ENCODE data around the gene PRKG1. TPM values are rescaled to one million over a fixed set of nuclear protein-coding genes. Genes with fewer than 3 reads are reported as not detected.
A peak's percentile ranks its signal among the peaks of the same experiment; 100 is the strongest.

The PRKG1 gene
- total RNA-seq, 2 donors from 2014 or later = 145 to 381 TPM

- no peak for ATAC-seq (ENCODE audit: insufficient number of reproducible peaks, low FRiP score, low read depth)
- peak overlapping the region; percentile 40 to 51 for H3K27ac ChIP-seq
Observed at GRCh38 chr10:51502124-51502523, 427.8 kb downstream of the PRKG1 start.

GRCh38 chr10:51503378-51503777 lies 429.1 kb downstream of the PRKG1 start:
- no peaks in the 10 kb centered on the region for H3K27me3 ChIP-seq (replicated peaks; ENCODE audit: insufficient read depth)
- no peak overlapping the region for H3K4me3 ChIP-seq
- no peaks in the 10 kb centered on the region for H3K36me3 ChIP-seq
- H3K27ac ChIP-seq = peak overlapping the region; percentile 40 to 51
- DNase-seq (ENCODE audit: low spot score) (no peak), ATAC-seq (ENCODE audit: insufficient number of reproducible peaks, low FRiP score, low read depth) (no peak)
- no peak for TF ChIP-seq CTCF (IDR thresholded peaks at IDR 0.05)
- no peaks in the 10 kb centered on the region for H3K9me3 ChIP-seq
- H3K4me1 ChIP-seq (ENCODE audit: control insufficient read depth in 1 of 2, low read depth in 2 of 2) = peaks cover 40 to 55% of the 10 kb centered on the region in 2 donors

More at GRCh38 chr10:51502124-51502523, 427.8 kb downstream of the PRKG1 start:
- Histone ChIP-seq H3K9me3 (no peaks in the 10 kb centered on the region), H3K27me3 (replicated peaks; ENCODE audit: insufficient read depth) (no peaks in the 10 kb centered on the region), H3K4me1 (ENCODE audit: control insufficient read depth in 1 of 2, low read depth in 2 of 2) (peaks cover 40 to 54% of the 10 kb centered on the region in 2 donors), H3K36me3 (no peaks in the 10 kb centered on the region), H3K4me3 (no peak overlapping the region)
- no peak for TF ChIP-seq CTCF (IDR thresholded peaks at IDR 0.05)
- no peak for DNase-seq (ENCODE audit: low spot score)

GRCh38 chr10:51507476-51507875 lies 433.2 kb downstream of the PRKG1 start:
- TF ChIP-seq CTCF (IDR thresholded peaks at IDR 0.05) = no peak
- Histone ChIP-seq H3K27ac (no peak overlapping the region), H3K36me3 (no peaks in the 10 kb centered on the region), H3K9me3 (no peaks in the 10 kb centered on the region), H3K4me3 (no peak overlapping the region), H3K4me1 (ENCODE audit: control insufficient read depth in 1 of 2, low read depth in 2 of 2) (peaks cover 17 to 32% of the 10 kb centered on the region in 2 donors), H3K27me3 (replicated peaks; ENCODE audit: insufficient read depth) (no peaks in the 10 kb centered on the region)
- no peak for DNase-seq (ENCODE audit: low spot score)
- no peak for ATAC-seq (ENCODE audit: insufficient number of reproducible peaks, low FRiP score, low read depth)

GRCh38 chr10:51508156-51508555 lies 433.9 kb downstream of the PRKG1 start:
- no peaks in the 10 kb centered on the region for H3K9me3 ChIP-seq
- DNase-seq (ENCODE audit: low spot score) (no peak), ATAC-seq (ENCODE audit: insufficient number of reproducible peaks, low FRiP score, low read depth) (no peak)
- peaks cover 13 to 25% of the 10 kb centered on the region in 2 donors for H3K4me1 ChIP-seq (ENCODE audit: control insufficient read depth in 1 of 2, low read depth in 2 of 2)
- no peak overlapping the region for H3K4me3 ChIP-seq
- H3K27me3 ChIP-seq (replicated peaks; ENCODE audit: insufficient read depth) = no peaks in the 10 kb centered on the region
- no peak overlapping the region for H3K27ac ChIP-seq
- TF ChIP-seq CTCF (IDR thresholded peaks at IDR 0.05) = no peak
- H3K36me3 ChIP-seq = no peaks in the 10 kb centered on the region

GRCh38 chr10:51510231-51510630 lies 435.9 kb downstream of the PRKG1 start:
- Histone ChIP-seq H3K27me3 (replicated peaks; ENCODE audit: insufficient read depth) (no peaks in the 10 kb centered on the region), H3K4me3 (no peak overlapping the region), H3K36me3 (no peaks in the 10 kb centered on the region), H3K4me1 (ENCODE audit: control insufficient read depth in 1 of 2, low read depth in 2 of 2) (peaks cover 5 to 14% of the 10 kb centered on the region in 2 donors), H3K9me3 (no peaks in the 10 kb centered on the region), H3K27ac (no peak overlapping the region)
- no peak for DNase-seq (ENCODE audit: low spot score)
- TF ChIP-seq CTCF (IDR thresholded peaks at IDR 0.05) = no peak
- ATAC-seq (ENCODE audit: insufficient number of reproducible peaks, low FRiP score, low read depth) = no peak

Data from thoracic aorta (tissue), 2 donors.